CD4-positive, alpha-beta T cell treated with Interleukin-21 for 1 hour (primary cell): ENCODE data around the gene SPINK7.
"Not testable (repeated sequence)": the region's sequence is repeated elsewhere in the genome, so short reads cannot be mapped to it uniquely, and the experiment has no call there.

Source experiments
- DNase-seq: peaks from one replicate; pipeline ENCODE4 v3.0.0-alpha.2; 2020

SPINK7 gene

DNA sequence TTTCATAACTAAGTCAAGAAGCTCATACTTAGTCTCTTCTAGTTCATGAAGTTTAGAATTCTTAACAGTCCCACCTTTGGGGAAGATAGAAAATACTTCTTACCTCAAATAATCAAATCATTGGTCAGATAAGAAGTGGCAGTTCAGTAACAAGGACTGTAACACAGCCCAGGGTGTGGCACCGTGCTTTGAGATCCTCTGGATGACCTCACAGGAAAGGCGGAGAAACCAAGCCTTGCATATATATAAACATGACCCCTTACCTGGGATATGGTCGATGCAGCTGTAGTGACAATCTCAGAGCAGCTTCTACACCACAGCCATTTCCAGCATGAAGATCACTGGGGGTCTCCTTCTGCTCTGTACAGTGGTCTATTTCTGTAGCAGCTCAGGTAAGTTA lies at the start of gene SPINK7:
Gene SPINK7, plus strand, starts transcription at position 271 of the 400 bp plus-strand sequence. Its CDS starts 61 bp downstream, at position 332.
- no peak for DNase-seq

DNA sequence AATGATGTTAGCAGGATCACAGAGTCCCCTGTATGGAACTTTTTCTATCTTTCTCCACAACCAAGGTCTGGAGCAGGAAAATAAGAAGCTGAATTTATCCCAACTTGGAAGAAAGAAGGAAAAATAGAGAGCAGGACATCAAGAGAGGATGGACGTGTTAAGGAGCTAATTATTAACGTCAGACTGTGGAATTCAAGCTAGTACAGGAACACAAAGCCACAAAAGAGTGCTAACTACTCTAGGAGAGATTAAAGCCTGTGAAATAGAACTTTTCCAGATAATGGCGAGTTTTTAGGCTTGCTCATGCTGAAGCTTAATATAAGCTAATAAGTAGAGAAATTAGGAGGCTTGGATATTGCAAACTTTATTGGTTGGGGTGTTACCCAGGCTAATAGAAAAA lies 44.3 kb upstream of the SPINK7 start:
- no peak for DNase-seq

DNA sequence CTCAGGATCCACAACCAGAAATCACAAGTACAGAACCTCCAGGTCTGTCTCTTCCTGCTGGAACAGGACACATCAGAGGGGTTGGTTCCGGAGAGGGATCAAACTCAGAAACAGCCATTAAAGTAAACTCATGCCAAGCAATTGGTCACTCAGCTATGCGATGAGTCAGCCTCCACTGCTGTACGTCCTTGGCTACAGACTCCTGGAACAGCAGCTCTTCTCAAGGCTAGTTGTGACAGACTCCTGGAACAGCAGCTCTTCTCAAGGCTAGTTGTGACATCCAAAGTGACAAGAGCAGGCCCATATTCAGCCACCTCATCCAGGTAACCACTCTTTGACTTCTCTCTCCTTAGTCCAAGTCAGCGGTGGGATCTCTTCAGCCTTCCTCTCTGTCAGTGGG lies 43.7 kb upstream of the SPINK7 start, which contains the start of gene SPINK13:
Gene SPINK13, plus strand, starts transcription at position 229 of the 400 bp plus-strand sequence. CDS start 1,279 bp downstream, outside the sequence.
- no peak for DNase-seq

DNA sequence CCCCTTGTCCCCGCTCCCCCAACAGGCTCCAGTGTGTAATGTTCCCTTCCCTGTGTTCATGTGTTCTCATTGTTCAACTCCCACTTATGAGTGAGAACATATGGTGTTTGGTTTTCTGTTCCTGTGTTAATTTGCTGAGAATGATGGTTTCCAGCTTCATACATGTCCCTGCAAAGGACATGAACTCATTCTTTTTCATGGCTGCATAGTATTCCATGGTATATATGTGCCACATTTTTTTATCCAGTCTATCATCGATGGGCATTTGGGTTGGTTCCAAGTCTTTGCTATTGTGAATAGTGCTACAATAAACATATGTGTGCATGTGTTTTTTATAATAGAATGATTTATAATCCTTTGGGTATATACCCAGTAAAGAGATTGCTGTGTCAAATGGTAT lies 37.1 kb upstream of the SPINK7 start:
- not testable (repeated sequence) for DNase-seq

DNA sequence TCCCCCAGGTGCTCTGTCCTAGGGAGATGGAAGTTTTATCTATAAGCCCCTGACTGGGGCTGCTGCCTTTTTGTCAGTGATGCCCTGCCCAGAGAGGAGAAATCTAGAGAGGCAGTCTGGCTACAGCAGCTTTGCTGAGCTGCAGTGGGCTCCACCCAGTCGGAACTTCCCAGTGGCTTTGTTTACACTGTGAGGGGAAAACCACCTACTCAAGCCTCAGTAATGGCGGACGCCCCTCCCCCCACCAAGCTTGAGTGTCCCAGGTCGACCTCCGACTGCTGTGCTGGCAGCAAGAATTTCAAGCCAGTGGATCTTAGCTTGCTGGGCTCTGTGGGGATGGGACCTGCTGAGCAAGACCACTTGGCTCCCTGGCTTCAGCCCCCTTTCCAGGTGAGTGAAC lies 31.3 kb upstream of the SPINK7 start:
- DNase-seq: not testable (repeated sequence)

DNA sequence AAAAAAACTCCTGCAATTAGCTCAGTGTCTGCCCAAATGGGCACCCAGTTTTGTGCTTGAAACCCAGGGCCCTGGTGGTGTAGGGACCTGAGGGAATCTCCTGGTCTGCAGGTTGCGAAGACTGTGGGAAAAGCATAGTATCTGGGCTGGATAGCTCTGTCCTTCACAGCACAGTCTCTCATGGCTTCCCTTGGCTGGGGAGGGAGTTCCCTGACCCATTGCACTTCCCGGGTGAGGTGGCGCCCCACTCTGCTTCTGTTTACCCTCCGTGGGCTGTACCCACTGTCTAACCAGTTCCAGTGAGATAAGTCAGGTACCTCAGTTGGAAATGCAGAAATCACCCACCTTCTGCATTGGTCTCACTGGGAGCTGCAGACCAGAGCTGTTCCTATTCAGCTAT lies 30.9 kb upstream of the SPINK7 start:
- DNase-seq: not testable (repeated sequence)

DNA sequence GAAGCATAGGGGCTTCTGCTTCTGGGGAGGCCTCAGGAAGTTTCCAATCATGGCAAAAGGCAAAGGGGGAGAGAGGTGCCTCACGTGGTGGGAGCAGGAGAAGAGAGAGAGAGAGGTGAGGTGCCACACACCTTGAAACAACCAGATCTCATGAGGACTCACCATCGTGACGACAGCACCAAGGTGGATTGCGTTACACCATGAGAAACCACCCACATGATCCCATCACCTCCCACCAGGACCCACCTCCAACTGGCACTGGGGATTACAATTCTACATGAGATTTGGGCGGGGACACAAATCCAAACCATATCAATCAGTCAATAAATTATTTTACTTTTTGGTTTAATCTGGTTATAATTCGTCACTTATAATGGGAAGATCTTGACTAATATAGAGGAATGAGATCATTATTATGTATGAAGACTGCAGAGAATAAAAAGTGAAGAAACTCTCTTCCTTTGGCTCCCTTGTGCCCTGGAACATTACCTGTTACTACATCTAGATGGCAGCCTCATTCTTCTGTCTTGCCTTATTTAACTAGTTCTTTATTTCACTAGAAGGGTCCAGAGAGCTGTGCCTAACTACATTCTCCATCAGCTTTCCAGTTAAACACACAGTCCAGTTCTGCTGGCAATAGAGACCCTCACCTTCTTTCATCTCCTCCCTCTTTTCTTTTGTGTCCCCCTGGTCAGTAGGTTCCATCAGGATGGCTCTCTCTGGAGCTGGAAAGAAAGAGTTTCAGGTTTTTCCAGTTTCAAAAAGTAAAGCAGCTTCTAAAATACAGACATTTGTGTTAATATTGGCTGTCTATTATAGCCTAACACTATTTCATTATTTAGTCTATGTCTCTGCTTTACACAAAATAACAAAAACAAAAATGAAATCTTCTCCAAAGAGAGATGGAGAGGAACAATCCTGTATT lies 21.7 kb upstream of the SPINK7 start:
- DNase-seq: peak; percentile 5

DNA sequence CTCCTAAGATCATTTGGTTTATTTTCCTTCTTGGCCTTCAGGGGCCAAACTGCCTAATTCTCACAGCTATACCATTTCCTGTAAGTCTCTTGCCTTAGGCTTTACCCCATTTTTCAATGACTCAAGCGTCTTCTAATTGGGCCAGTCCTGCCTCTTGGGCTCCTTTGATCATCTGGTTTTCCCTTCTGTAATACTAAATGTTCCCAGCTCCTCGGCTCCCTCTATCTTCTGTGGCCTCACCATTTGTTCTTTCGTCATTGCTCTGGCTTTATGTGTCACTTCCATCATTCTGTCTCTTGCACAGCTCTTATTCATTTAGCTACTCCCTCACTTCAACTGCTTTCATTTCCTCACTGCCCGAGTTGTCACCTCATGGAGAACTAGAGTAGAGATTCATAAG lies 14.5 kb upstream of the SPINK7 start:
- no peak for DNase-seq

DNA sequence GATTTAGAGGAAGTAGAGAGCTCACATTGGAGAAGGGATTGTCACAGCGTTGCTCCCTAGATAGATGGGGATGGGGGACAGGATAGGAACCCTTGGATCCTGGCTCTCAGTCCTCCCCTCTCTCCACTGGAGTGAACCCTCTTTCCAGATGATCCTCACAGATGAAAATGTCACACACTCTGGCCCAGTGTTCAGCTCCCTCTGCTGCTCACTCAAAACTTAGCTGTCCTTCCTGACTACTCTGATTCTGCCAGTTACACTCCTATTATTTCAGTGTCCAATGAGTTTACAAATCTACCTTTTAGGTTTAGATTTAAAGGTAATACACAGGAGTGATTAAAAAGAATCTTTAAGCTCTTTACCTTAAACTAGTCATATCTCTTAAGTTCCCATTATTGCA lies 5.8 kb upstream of the SPINK7 start:
- DNase-seq: no peak

DNA sequence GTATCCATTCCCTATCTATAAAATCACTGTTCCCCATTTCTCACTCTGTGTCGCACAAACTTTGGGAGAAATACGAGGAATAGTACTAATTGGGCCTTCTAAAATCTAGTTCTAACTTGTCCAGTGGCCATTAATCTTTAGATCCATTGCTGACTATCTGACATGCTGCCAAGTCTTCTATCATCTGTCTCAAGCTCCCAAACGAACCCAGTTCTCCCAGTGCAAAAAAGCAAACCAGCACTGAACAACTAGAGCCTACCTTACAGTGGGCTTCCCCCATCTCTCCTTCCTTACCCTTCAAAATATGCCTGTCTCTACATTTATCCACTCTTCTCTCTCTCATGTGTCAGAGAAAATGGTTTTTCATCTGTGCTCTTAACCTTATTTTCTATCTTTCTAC lies 3.2 kb upstream of the SPINK7 start:
- no peak for DNase-seq

DNA sequence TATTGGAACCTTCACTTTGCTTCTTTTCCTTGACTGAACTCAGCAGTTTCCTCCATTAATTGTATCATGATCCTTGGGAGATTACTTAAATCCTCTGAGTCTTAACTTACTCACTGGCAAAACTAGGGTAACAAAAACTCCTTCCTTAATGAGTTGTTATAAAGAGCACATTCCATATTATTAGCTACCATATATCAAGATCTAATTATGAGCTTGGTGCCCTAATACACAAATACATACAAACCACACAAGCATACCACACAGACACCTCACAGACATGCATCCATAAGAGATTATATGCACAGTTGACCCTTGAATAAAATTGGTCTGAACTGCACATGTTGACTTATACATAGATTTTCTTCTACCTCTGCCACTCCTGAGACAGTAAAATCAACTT lies 2.5 kb upstream of the SPINK7 start:
- no peak for DNase-seq

DNA sequence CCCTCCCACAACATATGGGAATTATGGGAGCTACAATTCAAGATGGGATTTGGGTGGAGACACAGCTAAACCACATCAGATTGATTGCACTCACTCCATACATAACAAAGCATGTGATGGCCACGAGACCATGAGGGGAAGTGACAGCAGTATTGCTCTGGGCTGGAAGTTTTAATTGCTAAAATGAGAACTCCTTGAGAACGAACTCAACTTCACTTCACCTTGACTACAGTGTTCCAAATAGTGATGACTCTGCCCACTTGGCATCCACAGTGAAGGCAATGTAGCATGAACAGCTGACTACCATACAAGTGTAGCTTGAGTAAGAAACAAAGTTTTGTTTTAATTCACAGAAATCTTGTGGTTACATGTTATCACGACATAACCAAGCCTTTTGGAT lies 739 bp upstream of the SPINK7 start:
- no peak for DNase-seq

DNA sequence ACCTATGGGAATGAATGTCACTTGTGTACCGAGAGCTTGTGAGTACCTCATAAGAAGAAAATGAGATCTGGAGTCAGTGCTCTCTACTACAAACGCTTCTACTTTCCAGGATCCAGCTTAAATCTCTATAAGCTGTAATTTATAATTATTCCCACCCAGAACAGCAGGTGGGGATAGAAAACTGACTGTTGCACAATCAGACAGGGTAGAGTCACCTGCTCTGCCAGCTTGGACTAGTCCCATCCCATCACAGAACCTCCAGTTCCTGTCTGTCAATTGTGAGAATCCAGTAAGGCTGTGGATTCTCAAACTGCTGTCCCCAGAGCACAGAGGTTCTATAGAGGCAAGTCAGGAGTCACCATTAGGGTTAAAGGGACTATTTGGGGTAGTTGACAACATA lies 2.0 kb downstream of the SPINK7 start:
- no peak for DNase-seq

DNA sequence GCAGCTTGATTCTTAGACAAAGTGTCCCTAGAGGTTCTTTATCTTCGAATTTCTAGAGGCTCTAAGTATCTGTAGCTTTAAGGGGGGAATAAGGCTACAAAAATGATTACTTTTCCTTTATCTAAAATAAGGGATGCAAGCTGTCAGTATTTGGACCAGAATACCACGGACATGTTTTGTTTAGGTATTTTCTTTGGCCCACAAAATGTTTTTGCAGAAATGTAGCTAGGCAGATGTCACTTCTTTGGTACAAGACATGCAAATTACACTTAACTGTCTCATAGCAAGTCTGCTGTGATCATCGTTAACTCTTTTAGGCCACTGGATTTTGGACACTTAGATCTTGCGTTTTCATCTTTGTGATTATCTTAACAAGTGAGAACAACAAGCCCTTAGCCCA lies 2.5 kb downstream of the SPINK7 start:
- DNase-seq: no peak

DNA sequence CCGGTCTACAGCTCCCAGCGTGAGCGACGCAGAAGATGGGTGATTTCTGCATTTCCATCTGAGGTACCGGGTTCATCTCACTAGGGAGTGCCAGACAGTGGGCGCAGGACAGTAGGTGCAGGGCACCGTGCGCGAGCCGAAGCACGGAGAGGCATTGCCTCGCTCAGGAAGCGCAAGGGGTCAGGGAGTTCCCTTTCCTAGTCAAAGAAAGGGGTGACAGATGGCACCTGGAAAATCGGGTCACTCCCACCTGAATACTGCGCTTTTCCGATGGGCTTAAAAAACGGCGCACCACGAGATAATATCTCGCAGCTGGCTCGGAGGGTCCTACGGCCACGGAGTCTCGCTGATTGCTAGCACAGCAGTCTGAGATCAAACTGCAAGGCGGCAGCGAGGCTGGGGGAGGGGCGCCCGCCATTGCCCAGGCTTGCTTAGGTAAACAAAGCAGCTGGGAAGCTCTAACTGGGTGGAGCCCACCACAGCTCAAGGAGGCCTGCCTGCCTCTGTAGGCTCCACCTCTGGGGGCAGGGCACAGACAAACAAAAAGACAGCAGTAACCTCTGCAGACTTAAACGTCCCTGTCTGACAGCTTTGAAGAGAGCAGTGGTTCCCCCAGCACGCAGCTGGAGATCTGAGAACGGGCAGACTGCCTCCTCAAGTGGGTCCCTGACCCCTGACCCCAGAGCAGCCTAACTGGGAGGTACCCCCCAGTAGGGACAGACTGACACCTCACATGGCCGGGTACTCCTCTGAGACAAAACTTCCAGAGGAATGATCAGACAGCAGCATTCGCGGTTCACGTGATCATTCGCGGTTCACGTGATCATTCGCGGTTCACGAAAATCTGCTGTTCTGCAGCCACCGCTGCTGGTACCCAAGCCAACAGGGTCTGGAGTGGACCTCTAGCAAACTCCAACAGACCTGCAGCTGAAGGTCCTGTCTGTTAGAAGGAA lies 8.1 kb downstream of the SPINK7 start:
- DNase-seq: peak; percentile 12

DNA sequence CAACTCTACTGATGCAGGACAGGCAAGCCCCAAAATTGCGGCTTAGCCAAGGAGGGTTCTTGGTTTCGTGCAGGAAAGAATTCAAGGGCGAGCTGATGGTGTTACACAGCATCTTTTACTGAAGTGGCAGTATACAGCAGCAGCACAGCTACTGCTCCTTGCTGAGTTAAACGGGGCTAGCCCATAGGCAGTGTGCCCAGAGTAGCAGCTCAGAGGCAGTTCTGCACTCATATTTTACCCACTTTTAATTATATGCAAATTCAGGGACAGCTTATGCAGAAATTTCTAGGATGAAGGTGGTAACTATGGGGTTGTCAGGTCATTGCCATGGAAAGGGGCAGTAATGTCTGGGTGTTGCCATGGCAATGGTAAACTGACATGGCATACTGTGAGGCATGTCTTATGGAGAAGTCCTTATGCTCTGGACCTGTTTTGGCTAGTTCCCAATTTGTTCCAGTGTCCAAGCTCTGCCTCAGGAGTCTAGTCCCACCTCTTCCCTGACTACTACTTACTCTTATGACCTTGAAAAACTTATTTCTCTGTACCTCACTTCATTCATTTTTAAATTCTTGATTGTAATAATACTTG lies 21.1 kb downstream of the SPINK7 start:
- DNase-seq: no peak

DNA sequence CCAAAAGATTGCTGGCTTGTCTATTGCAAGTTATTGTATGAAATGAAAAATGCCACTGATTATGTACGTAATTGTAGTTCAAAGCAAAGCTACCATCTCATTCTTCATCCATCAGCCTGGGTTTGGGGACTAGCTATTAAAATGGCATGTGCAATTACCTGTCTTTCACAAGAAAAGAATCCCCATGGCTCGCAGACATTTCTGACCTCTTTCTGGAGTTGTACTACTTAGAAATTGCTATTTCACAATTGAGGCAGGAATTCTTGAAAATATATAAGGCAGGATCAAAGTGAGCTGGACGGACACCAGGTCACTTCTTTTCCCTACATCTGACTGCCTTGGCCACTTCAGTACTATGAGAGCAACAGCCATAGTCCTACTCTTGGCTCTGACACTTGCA lies 23.0 kb downstream of the SPINK7 start, which contains the start of gene SPINK9:
Gene SPINK9, plus strand, starts transcription at position 301 of the 400 bp plus-strand sequence. Its CDS starts 55 bp downstream, at position 356.
- DNase-seq: no peak

DNA sequence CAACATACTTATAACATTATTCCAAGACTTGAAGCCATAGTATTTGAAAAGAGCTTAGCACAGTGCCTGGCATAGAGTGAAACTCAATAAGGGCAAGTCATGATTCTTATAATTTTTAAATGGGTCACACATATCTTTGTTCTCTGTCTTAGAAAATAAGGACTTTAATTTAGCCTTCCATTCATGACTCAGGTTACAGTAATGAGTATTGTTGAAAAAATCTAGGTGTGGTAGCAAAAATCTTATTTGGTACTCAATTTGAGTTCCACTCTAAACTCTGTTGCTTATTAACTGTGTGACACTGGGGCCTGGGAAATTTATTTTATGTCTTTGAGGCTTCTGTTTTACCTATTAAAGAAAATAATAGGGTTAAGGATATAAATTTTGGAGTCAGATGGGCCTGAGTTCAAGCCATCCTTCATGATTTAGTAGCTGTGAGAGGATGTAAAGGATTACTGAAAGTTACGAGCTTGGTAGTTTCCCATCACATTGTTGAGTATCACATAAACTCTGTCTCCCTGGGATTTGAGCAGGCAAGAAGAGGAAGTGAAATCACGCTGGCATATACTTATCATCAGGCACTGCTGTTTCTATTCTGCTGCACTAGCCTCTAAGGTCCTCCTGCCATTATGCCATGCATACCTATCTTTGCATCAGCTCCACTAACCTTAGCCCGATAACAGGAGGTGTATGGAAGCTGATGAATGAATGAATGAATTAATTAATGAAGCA lies 24.6 kb downstream of the SPINK7 start:
- DNase-seq: no peak

DNA sequence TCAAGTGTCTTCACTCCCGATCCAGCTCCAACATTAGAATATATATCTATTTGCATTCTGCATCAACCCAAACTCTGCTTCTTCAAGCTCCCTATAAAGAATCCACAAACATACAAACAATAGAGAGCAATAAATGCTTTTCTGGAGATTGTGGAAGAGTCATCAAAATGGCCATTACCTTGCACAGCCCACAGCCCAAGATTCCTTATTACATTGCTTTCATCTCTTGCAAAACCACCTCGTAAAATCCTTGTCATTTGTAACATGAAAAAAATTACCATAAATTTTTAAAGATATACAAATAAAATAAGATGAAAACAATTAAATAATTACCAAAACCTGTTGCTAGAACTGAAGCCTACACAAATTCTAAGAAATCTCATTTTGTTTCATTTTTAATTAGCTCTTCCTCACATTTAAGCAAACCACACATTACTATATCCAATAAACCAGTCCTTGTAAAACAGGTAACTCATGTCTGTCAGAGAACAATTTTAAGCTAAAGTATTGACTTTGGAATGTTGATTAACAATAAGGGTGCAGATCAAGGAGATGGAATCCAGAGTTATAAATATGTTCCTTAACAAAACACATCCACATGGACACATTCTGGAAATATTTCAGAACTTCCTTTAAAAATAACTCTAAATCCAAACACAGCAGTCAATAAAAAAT lies 30.3 kb downstream of the SPINK7 start:
- DNase-seq: no peak

DNA sequence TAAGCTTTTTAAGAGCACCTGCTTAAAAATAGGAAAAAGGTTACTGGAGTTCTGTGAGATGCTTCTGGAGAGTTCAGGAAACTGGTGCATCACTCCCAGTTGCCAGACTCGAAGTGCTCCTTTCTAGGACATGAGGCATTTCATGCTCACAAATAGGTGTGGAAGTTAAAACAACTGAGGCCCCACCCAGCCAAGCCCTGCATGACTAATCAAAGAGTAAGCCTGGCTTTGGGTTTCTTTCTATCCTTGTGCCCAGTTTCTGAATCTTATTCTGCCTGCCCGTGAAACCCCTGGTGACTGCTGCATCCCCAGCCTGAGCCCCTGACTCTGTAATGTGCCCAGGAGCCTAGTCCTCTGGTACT lies 30.8 kb downstream of the SPINK7 start:
- DNase-seq: no peak

DNA sequence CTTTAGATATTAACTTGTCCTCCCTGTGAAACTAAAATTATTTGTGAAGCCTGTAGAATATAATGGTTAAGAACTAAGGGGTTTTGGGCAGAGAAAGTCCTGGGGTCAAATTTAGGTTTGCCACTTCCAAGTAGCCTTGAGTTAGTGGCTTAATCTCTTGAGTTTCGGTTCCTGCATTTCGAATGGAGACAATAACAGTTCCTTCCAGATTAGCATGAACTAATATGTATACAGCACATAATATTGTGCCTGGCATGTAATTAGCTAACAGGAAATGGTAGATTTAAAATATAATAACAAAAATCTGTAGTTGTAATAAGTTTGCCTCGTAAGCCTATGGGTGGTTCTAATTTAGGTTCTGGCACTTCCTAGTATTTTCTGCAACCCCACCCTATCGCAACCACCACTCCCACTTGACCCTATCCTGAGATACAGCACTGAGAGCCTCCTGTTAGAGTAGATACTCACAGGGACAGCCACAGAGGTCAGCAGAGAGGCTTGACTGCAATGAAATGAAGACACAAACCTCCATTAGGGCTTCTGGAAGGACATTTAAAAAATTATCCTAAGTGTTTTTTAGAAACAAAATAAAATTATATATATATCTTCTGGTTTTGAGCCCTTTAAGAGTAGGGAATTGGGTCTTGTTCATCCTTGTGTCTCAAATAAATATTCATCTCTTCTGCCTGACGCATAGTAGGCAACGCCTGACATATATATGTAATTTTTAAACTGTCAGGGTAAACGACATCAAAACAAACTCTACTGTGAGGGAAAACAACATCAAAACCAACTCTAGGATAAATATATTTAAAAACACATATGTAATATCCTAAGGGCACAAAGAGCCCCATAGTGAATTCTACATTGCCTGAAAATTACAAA lies 31.6 kb downstream of the SPINK7 start:
- DNase-seq: no peak
